ENCODE data around the gene PACS1.
"Not testable (repeated sequence)": the region's sequence is repeated elsewhere in the genome, so short reads cannot be mapped to it uniquely, and the experiment has no call there.

PACS1 gene

DNA sequence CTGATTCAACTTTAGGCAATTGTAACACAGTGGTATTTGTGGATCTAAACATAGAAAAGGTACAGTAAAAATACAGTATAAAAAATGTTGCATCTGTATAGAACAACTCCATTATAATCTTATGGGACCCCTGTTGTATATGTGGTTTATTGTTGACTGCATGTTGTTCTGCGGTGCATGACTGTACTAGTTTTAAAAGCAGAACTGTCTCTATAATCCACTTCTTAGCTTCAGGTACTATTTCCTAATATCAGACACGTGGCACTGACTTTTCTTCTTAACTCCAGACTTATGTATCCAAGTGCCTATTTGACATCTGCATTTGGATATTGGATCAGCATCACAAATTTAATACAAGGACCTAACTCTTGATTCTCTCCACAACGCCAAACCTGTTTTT lies 41.1 kb downstream of the PACS1 start:
- no peak for DNase-seq (ENCODE audit: low spot score)

DNA sequence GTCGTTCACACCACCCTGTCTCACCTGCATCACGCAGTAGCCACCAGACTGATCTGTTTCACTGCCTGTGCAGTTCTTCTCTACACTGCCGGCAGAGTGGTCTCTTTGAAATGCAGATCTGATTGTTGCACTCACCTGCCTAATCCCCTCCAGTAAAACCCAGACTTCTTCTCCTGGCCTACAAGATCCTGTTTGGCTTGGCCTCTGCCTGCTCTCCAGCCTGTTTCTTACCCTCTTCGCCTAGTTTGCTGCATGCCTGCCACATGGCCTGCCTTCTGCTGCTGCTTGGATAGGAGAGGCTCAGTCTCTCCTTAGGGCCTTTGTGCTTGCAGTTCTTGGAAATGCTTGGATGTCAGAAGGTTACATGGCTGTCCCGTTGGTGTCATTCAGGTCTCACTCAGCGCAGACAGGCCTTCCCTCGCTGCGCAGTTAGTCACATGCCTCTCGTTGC lies 42.0 kb downstream of the PACS1 start:
- DNase-seq (ENCODE audit: low spot score): no peak

DNA sequence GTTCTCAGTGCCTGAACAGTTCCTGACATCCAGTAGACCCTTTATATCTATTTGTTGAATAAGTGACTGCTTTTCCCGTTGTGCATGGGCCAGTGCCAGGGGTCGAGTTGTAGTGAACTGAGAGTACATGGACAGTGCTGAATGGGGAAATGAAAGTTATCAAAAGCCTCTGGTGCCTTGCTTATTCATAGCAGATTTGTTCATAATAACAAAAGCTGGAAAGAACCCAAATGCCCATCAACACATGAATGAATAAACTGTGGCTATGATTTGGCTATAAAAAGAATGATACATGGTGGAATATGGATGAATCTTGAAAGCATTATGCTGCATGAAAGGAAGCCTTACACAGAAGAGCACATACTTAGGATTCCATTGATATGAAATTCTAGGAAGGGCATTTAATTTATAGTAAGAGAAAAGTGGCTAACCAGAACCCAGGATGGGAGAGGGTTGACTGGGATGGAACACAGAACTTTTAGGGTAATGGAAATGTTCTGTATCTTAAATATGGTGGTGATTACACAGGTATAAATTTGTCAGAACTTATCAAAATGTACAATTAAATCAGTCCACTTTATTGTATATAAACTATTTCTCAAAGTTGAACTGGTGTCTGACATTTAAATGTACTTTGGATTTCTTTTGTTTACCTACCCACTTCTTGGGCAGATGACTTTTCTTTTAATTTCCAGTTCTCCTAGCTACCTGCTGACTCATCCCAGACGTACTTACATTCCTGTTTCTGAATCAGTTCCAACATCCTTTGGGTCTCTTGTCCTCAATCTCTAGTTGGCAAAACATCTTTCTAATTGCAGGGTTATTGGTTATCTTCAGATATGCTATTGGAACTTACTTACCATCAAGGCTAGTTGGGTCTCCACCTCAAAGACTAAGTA lies 42.8 kb downstream of the PACS1 start:
- DNase-seq (ENCODE audit: low spot score): no peak

DNA sequence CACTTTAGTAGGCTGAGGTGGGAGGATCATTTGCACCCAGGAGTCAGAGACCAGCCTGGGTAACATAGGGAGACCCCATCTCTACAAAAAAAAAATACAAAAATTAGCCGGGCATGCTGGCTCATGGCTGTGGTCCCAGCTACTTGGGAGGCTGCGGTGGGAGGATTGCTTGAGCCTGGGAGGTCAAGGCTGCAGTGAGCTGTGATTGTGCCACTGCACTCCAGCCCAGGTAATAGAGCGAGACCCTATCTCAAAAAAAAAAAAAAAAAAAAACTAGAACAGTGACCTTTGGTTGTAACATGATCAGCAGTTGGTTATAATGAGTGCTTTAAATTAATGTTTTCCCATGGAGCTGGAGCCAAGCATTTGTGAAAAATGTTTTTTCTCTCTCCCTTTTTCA lies 44.9 kb downstream of the PACS1 start:
- not testable (repeated sequence) for DNase-seq (ENCODE audit: low spot score)

DNA sequence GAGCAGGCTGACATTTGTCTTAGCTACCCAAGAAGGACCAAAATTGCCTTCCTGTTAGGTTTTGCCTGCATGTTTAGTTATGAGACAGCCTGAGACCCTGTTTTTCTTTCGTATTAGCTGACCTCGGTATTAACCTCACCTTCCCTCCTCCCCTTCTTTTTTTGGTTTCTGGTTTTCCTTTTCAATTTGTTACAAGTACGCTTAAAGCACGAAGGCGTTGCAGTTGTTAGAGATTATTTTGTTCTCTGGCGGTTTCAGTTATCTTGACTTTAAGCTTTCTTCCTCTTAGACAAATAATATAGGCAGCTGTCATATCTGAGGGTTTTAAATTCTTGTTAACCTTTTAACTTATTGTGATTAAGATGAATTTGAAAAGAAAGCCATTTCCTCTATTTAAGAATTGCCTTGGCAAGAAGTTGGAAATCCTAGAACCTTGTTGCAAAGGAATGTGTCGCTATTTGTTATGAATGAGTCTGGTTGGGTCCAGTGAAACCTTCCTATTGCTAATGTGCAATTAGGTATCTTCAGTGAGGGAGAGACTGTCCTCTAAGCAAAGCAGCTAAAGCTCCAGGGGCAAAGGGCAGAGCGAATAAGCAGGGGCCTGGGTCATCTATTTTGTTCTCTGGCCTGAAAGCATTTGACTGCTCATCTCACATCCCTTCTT lies 45.7 kb downstream of the PACS1 start:
- no peak for DNase-seq (ENCODE audit: low spot score)

DNA sequence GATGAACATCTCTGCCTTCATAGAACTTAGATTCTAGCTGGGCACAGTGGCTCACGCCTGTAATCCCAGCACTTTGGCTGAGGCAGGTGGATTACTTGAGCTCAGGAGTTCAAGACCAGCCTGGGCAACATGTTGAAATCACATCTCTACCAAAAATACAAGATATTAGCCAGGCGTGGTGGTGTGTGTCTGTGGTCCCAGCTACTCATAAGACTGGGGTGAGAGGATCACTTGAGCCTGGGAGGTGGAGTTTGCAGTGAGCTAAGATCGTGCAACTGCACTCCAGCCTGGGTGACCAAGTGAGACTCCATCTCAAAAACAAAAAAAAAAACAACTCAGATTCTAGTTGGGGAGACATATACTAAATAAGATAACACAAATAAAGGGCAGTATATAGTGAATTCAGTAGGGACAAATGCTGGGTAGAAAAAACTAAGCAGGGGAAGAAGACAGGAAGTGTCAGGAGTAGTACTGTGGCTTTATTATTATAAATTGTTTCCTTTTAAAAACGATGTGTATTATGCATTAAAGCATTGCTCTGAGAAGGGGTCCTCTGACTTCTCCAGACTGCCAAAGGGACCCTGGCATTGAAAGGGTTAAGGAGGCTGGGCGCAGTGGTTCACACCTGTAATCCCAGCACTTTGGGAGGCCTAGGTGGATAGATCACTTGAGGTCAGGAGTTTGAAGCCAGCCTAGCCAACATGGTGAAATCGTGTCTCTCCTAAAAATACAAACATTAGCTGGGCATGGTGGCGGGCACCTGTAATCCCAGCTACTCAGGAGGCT lies 46.7 kb downstream of the PACS1 start:
- DNase-seq (ENCODE audit: low spot score): no peak

DNA sequence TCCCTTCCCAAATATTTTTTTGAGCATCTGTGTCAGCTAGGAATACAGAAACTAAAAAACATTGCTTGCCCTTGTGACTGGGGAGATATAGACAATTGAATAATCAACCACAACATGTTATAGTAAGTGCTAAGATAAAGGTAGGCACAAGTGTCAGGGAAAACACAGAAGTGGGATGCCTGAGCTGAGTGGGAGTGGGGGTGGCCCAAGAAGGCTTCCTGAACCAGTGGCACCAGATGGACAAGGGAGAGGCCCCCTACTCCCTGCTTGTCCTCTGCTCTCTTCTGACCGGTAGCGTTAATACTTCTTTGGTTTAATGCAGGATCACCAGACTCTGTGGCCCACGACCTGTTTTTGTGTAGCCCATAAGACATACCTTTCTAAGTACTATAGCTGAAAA lies 48.8 kb downstream of the PACS1 start:
- DNase-seq (ENCODE audit: low spot score): no peak

DNA sequence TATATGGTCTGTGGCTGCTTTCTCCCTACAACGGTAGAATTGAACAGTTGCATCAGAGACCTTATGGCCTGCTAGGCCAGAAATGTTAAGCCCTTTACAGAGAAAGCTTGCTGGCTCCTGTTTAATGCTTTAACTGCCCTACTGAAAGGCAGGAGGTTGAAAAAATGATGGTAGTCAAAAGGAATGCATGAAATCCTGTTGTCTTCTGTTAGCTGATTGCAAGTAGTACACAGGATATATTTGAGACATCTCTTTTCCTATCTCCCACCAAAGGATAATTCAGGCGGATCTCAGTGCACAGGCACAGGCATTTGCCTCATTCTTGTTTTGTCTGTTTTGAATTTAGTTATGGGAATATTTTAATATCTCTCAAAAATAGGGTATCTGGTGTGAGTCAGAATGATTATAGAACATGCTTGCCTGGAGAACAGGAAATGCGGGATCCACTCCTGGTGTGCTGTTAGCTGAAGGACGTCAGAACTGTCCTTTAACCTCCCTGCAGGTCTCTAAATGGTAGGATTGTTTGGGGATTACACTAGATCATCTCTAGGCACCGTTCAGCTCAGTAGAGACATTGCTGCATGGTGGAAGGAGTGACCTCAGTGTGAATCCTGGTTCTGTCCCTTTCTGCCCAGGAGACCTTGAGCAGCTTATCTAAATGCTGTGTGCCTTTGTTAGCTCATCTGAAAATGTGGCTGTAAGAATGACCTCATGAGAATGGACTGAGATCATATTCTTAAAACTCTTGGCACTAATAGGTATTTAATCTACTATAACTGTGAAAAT lies 49.5 kb downstream of the PACS1 start:
- no peak for DNase-seq (ENCODE audit: low spot score)

- DNase-seq (ENCODE audit: low spot score): no peak
These were observed 51.4 kb downstream of the PACS1 start for GRCh38 chr11:66121466-66121865.

DNA sequence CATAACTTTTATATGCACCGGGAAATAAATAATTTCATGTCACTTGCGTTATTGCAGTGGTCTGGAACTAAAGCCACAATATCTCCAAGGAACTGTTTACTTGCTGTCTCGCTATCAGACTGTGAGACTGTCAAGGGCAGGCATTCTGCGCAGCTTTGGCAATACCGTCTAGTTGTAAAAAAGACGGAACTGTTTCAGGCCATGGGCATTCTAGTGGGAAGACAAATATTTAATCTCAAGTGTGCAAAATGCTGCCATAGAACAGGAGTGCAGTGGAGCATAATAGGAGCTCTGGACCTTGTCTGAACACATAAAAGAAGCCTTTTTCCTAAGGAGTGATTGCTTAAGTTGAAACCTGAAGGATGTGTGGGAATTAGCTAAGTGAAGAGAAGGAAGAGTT lies 53.8 kb downstream of the PACS1 start:
- no peak for DNase-seq (ENCODE audit: low spot score)

GRCh38 chr11:66124564-66124963 lies 54.5 kb downstream of the PACS1 start:
- DNase-seq (ENCODE audit: low spot score): no peak

DNA sequence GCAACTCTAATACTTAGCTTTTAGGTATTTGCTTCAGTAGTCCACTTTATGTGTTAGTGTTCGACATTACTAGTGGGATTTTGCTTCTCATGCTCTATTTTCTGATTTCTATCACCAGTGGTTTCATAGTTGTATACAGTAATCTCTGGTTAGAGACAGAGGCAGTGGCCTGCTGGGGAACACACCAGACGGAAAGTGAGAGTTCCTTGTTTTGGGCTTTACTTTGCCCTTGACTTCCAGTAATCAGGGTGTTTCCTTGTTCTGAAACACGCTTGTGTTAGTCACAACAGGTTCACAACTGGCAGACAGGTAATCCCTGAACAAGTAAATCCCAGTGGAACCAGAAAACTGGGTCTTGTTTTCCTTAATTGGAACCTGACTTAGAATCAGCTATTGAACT lies 56.0 kb downstream of the PACS1 start:
- DNase-seq (ENCODE audit: low spot score): no peak

DNA sequence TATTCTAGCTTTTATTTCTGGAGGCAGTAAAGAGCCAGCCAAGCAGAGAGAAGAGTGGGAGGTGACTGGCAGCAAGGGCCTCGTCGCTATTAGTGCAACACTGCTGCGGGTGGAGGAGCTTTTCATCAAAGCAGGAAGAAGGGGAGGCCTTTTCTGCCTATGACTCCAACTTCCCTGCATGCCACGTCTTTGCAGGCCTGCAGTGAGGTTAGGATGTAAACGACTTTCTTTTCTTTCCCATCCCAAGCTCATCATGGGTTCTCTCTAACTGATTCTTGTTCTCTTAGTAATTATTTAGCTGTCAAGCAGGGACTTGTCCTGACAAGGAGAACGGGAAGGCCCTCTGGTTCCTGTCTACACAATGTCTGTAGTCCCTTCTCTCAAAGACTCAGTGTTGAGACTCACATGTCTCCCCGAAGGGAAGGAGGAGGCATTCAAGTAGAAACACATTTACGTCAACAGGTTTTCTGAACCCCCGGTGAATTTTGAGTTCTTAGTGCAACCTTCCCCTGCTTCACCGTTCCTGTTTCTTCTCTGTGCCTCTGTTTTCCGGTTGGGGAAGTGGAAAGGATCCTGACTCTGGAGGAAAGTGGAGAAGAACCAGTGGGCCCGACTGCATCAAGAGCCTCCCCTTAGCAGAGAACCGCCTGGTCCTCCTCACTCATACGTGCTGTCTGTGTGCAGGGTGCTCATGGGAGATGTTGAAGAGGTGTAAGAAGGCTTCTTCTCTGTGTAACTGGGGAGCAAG lies 56.9 kb downstream of the PACS1 start:
- DNase-seq (ENCODE audit: low spot score): peak; percentile 46

GRCh38 chr11:66130978-66131377 lies 60.9 kb downstream of the PACS1 start:
- no peak for DNase-seq (ENCODE audit: low spot score)

GRCh38 chr11:66131937-66132632 lies 62.0 kb downstream of the PACS1 start:
- no peak for DNase-seq (ENCODE audit: low spot score)

DNA sequence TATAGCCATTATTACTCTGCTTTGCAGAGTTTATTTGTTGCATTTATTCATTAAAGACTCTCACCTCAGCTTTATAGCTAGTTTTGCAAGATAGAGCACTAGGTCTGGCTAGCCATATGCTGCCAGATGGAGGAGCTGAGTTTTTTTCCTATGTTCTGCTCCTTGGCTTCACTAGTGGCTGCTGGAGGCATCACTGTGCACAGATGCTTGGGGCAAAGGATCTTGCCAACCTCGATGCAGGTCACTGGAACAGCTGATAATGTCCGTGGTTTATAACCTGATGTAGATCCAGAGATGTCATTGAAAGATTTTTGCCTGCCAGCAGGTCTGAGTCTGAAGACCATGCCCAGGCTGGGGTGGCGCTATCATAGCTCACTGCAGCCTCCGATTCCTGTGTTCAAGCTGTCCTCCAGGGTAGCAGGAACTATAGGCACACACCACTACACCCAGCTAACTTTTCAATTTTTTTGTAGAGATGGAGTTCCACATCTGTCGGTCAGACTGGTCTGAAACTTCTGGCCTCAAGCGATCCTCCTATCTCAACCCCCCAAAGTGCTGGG lies 63.2 kb downstream of the PACS1 start:
- DNase-seq (ENCODE audit: low spot score): no peak

DNA sequence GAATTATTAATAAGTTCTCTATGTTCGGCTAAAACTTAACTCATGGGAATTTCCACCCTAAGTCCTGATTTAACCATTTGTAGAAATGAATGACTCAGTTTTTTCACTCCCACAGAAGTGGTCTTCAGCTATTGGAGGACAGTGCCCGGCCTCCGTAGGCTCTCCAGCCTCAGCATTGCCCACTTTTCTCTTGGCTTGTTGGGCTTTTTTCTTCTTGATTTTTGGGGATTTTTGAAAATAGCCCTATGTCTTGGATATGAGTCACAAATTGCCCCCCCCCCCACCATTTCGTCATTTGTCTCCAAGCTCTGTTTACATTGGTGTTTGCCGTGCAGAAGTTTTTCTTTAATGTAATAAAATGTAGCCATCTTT lies 66.7 kb downstream of the PACS1 start:
- no peak for DNase-seq (ENCODE audit: low spot score)

DNA sequence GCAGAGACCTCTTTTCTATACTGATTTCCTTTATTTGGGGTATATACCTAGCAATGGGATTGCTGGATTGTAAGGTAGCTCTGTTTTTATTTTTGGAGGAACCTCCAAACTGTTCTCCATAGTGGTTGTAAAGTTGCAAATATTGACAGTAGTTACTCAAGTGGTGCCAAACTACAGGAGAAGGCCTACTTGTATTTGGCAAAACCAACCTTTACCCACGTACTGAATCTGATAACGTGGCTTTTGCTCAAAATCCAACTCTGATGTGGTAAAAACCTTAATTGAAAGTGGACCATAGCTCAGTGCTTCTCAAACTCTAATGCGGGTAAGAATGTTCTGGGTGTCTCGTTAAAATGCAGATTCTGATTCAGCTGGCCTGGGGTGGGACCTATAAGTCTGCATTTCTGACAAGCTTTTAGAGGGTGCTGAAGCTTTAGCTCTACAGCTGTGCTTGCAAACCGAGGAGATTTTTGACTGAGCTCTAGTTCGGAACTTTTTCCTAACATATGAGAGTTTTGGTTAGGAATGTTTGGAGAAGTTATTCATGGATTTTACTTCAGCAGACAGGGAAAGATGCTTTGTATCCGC lies 69.8 kb downstream of the PACS1 start:
- no peak for DNase-seq (ENCODE audit: low spot score)

DNA sequence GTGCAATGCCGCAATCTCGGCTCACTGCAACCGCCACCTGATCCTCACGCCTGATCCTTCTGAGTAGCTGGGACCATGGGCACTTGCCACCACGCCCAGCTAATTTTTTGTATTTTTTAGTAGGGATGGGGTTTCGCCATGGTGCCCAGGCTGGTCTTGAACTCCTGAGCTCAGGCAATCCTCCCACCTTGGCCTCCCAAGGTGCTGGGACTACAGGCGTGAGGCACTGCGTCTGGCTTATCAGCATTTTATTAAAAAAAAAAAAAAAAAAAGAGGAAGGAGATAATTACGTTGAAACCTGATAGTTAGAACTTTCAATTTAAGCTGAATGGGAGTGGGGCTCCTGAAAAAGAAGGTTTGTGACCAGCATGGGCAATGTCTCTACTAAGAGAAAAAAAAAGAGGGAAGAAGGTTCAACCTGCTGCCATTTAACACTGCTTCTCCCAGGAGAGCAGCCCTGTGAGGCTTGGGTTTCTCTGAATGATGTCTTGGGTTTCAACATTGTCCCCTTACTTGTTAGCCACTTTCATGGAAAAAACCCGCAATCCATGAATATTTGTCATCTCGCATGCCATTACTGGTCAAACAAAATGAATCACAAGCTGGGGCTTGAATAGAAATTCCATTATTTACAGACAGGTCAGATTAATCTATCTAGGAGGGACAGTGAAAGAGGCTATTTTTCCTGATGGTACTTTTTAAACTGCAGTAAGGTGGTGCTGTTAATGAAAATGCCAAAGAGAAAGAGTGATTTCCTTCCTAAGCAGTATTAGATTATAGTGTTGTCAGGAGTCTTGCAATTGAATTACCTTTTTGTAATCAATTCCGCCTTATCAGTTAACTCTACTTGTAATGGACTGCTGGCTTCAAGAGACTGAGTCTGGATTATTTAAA lies 72.5 kb downstream of the PACS1 start:
- DNase-seq (ENCODE audit: low spot score): no peak

Measured in iPS-NIHi11 (cell line).